IMR-90 (cell line): ENCODE results near the gene KCNMA1. TPM values are rescaled to one million over a fixed set of nuclear protein-coding genes. Genes with fewer than 3 reads are reported as not detected.

Source experiments
- ATAC-seq: fragments of 200-7000 bp; cut with Tn5 transposase; 2 replicates; pipeline ENCODE4 v1.9.1; 2020; ENCODE audit warnings: low read depth, mild to moderate bottlenecking, moderate library complexity
- BruUV-seq: library from RNA; stranded (reverse); fragments of 400-500 nt; replicated peaks from 2 replicates; lab custom pipeline; 2021; lab: Mats Ljungman, UMichigan
- CTCF ChIA-PET: fragments of 300-600 bp; formaldehyde crosslinking; extraction: SDS; loops from one replicate; lab custom pipeline; 2021; ENCODE audit warnings: antibody characterized with exemption; lab: Yijun Ruan, JAX
- POLR2A ChIA-PET: fragments of 300-600 bp; sonication (Branson Sonifier 250); formaldehyde crosslinking; loops from one replicate; lab custom pipeline; 2022; ENCODE audit warnings: antibody characterized with exemption; ENCODE audit not compliant: unreplicated experiment; lab: Charles Lee
- DNase-seq: peaks from one replicate; pipeline ENCODE4 v3.0.0; 2013
- H2AFZ ChIP-seq: replicated peaks from 2 replicates; pipeline ENCODE3; 2013; ENCODE audit warnings: low read length, mild to moderate bottlenecking; ENCODE audit not compliant: poor library complexity
- H2AK5ac ChIP-seq: 2 replicates; pipeline ENCODE4 v1.6.1; 2013; ENCODE audit warnings: low read depth, low read length, inconsistent platforms
- H2AK9ac ChIP-seq: replicated peaks from 2 replicates; pipeline ENCODE3; 2013; ENCODE audit warnings: mild to moderate bottlenecking, low read depth, low read length, moderate library complexity; ENCODE audit not compliant: poor library complexity
- H2BK120ac ChIP-seq: 2 replicates; pipeline ENCODE4 v1.6.1; 2013; ENCODE audit warnings: low read depth, low read length, inconsistent platforms
- H2BK15ac ChIP-seq: 3 replicates; pipeline ENCODE4 v1.6.1; 2013; ENCODE audit warnings: low read depth, low read length, inconsistent platforms
- H2BK20ac ChIP-seq: 2 replicates; pipeline ENCODE4 v1.6.1; 2013; ENCODE audit warnings: low read depth, mild to moderate bottlenecking, inconsistent platforms, low read length, moderate library complexity
- H2BK5ac ChIP-seq: 2 replicates; pipeline ENCODE4 v1.6.1; 2013; ENCODE audit warnings: mild to moderate bottlenecking, low read depth, low read length, inconsistent platforms; ENCODE audit not compliant: poor library complexity, severe bottlenecking
- H3K14ac ChIP-seq: replicated peaks from 2 replicates; pipeline ENCODE4 v1.6.1; 2013; ENCODE audit warnings: low read depth, low read length, inconsistent platforms
- H3K18ac ChIP-seq: 2 replicates; pipeline ENCODE4 v1.6.1; 2013; ENCODE audit warnings: low read depth, low read length, control low read depth
- H3K23ac ChIP-seq: 2 replicates; pipeline ENCODE4 v1.6.1; 2013; ENCODE audit warnings: low read depth, low read length, inconsistent platforms
- H3K27ac ChIP-seq: 2 replicates; pipeline ENCODE4 v1.5.1; 2013; ENCODE audit warnings: mild to moderate bottlenecking, control low read depth, low read length; ENCODE audit not compliant: insufficient read depth
- H3K27me3 ChIP-seq: 2 replicates; pipeline ENCODE4 v1.6.1; 2013; ENCODE audit warnings: low read length; ENCODE audit not compliant: control insufficient read depth, insufficient read depth
- H3K36me3 ChIP-seq: 2 replicates; pipeline ENCODE4 v1.6.1; 2013; ENCODE audit warnings: low read length, mixed read lengths; ENCODE audit not compliant: control insufficient read depth, insufficient read depth
- H3K4ac ChIP-seq: 2 replicates; pipeline ENCODE4 v1.6.1; 2013; ENCODE audit warnings: low read depth, low read length, inconsistent platforms
- H3K4me1 ChIP-seq: 2 replicates; pipeline ENCODE4 v1.6.1; 2013; ENCODE audit warnings: low read length, mixed read lengths; ENCODE audit not compliant: control insufficient read depth, insufficient read depth
- H3K4me2 ChIP-seq: 2 replicates; pipeline ENCODE4 v1.6.1; 2013; ENCODE audit warnings: low read depth, mild to moderate bottlenecking, control low read depth, low read length, moderate library complexity
- H3K4me3 ChIP-seq: 2 replicates; pipeline ENCODE4 v1.5.1; 2013; ENCODE audit warnings: low read depth, mild to moderate bottlenecking, control low read depth, low read length, moderate library complexity; ENCODE audit not compliant: insufficient read depth
- H3K56ac ChIP-seq: 2 replicates; pipeline ENCODE4 v1.6.1; 2013; ENCODE audit warnings: low read length, inconsistent platforms; ENCODE audit not compliant: insufficient read depth; ENCODE audit errors: extremely low read depth
- H3K79me1 ChIP-seq, 2 experiments: 2 replicates each; pipeline ENCODE4 v1.6.1; 2013; ENCODE audit warnings: low read length in 2 of 2, inconsistent platforms in 1 of 2, low read depth in 1 of 2
- H3K9ac ChIP-seq: 2 replicates; pipeline ENCODE4 v1.6.1; 2013; ENCODE audit warnings: low read depth, low read length, control low read depth
- H3K9me1 ChIP-seq: 2 replicates; pipeline ENCODE4 v1.6.1; 2013; ENCODE audit warnings: low read length, inconsistent platforms; ENCODE audit not compliant: insufficient read depth
- H3K9me3 ChIP-seq: 2 replicates; pipeline ENCODE4 v1.6.1; 2013; ENCODE audit warnings: low read length; ENCODE audit not compliant: control insufficient read depth, insufficient read depth
- H4K20me1 ChIP-seq: 2 replicates; pipeline ENCODE4 v1.6.1; 2013; ENCODE audit warnings: low read length, inconsistent platforms; ENCODE audit not compliant: insufficient read depth
- H4K5ac ChIP-seq: 2 replicates; pipeline ENCODE4 v1.6.1; 2013; ENCODE audit warnings: mild to moderate bottlenecking, low read depth, low read length, control low read depth
- H4K8ac ChIP-seq, 2 experiments: 2 replicates each; pipeline ENCODE4 v1.6.1; 2013; ENCODE audit warnings: low read depth in 2 of 2, low read length in 2 of 2, control low read depth in 1 of 2, inconsistent platforms in 1 of 2
- H4K91ac ChIP-seq: 2 replicates; pipeline ENCODE4 v1.6.1; 2013; ENCODE audit warnings: low read depth, low read length, inconsistent platforms; ENCODE audit not compliant: insufficient read depth
- BHLHE40 ChIP-seq: fragments of 150-350 bp; IDR thresholded peaks from 2 replicates; pipeline ENCODE4 v1.6.1; 2016; ENCODE audit warnings: mild to moderate bottlenecking, low read depth, low read length
- CEBPB ChIP-seq: IDR thresholded peaks from 2 replicates; pipeline ENCODE4 v1.6.1; 2012; ENCODE audit warnings: low read depth, low read length, improper control_type of control experiment
- CHD1 ChIP-seq: IDR thresholded peaks from 2 replicates; pipeline ENCODE4 v1.6.1; 2012; ENCODE audit warnings: low read depth, low read length, improper control_type of control experiment
- ELK1 ChIP-seq: fragments of 150-350 bp; IDR thresholded peaks from 2 replicates; pipeline ENCODE4 v1.6.1; 2016; ENCODE audit warnings: low read depth, mild to moderate bottlenecking, low read length, moderate library complexity, borderline replicate concordance
- MAFK ChIP-seq: IDR thresholded peaks from 2 replicates; pipeline ENCODE4 v1.6.1; 2012; ENCODE audit warnings: low read depth, low read length, improper control_type of control experiment
- MAZ ChIP-seq: IDR thresholded peaks from 2 replicates; pipeline ENCODE4 v1.6.1; 2012; ENCODE audit warnings: low read depth, mild to moderate bottlenecking, low read length, improper control_type of control experiment, moderate library complexity, borderline replicate concordance
- NFE2L2 ChIP-seq: fragments of 150-350 bp; IDR thresholded peaks from 2 replicates; pipeline ENCODE4 v1.6.1; 2016; ENCODE audit warnings: low read depth, mild to moderate bottlenecking, low read length
- RAD21 ChIP-seq: IDR thresholded peaks from 2 replicates; pipeline ENCODE4 v1.6.1; 2012; ENCODE audit warnings: low read length, improper control_type of control experiment
- RCOR1 ChIP-seq: IDR thresholded peaks from 2 replicates; pipeline ENCODE4 v1.6.1; 2012; ENCODE audit warnings: mild to moderate bottlenecking, low read length, improper control_type of control experiment; ENCODE audit not compliant: insufficient replicate concordance
- USF2 ChIP-seq: fragments of 150-350 bp; IDR thresholded peaks from 2 replicates; pipeline ENCODE4 v1.6.1; 2017; ENCODE audit warnings: mild to moderate bottlenecking, antibody characterized with exemption, low read length, low read depth
- WGBS, 2 experiments: methylation state at CpG; one replicate each; pipeline versions ENCODE4 v1.1.5 to v1.1.7; 2013; ENCODE audit warnings: missing lambda C conversion rate in 2 of 2; ENCODE audit not compliant: insufficient read length in 1 of 2; ENCODE audit errors: extremely low coverage in 2 of 2; 5-methylcytosine and 5-hydroxymethylcytosine counted together
- dilution Hi-C: fragments of 300-500 bp; cut with HindIII; formaldehyde crosslinking; loops from one replicate; pipeline ENCODE4 v1.14.3; 2018; ENCODE audit warnings: low sequenced_read_pairs; ENCODE audit not compliant: unreplicated experiment
- in situ Hi-C: fragments of 300-500 bp; cut with MboI; formaldehyde crosslinking; loops from 3 replicates; pipeline ENCODE4 v1.14.3; 2019; ENCODE audit warnings: low sequenced_read_pairs, inconsistent platforms, mixed read lengths
- intact Hi-C: fragments of 100-400 bp; cut with micrococcal nuclease; formaldehyde crosslinking; loops from 2 replicates; pipeline ENCODE4 v1.10.0; 2022
- polyA plus RNA-seq, 3 experiments: library from polyadenylated mRNA; depleted of rRNA; stranded (reverse); fragments of >200 nt; gene quantifications; 2 replicates each; pipeline ENCODE4 v1.2.3, GENCODE V29; 2012; ENCODE audit warnings: low replicate concordance in 1 of 3
- total RNA-seq: library from RNA; depleted of rRNA; stranded (reverse); fragments of >200 nt; gene quantifications from 2 replicates; pipeline ENCODE4 v1.2.3, GENCODE V29; 2012
- TF ChIP-seq, protein P1 (sequence below): conservative IDR thresholded peaks from 2 replicates; pipeline ENCODE4 v1.5.1; 2012; ENCODE audit warnings: mild to moderate bottlenecking, low read depth, low read length, improper control_type of control experiment

KCNMA1 gene
- total and polyA plus RNA-seq, 2 of the 4 experiments (the other 2 are of a cell fraction) = 25.6 to 29.6 TPM

GRCh38 chr10:77207828-77208185 lies 429.8 kb downstream of the KCNMA1 start:
- WGBS, 2 experiments = no CpG with 5 or more reads among the region's 5 CpGs
- CTCF ChIA-PET = interaction anchor here (1.0 kb wide), 1 partner anchor 29 kb away, joined by 3 read pairs; no protein-coding TSS in a partner anchor
- dilution Hi-C loops = no loop called here

More at GRCh38 chr10:77207828-77208185, 429.8 kb downstream of the KCNMA1 start:
- DNase-seq (no peak), ATAC-seq (no peak)
- no peak overlapping the region for H2BK20ac ChIP-seq
- H3K9ac ChIP-seq = no peak overlapping the region
- H4K20me1 ChIP-seq = no peaks in the 10 kb centered on the region
- no peak overlapping the region for H2BK120ac ChIP-seq
- no peak overlapping the region for H4K5ac ChIP-seq
- no peak overlapping the region for H3K4ac ChIP-seq
- intact Hi-C loops = no loop called here
- no peak overlapping the region for H4K8ac ChIP-seq
- no peaks in the 10 kb centered on the region for H3K4me1 ChIP-seq
- no peak overlapping the region for H4K91ac ChIP-seq
- POLR2A ChIA-PET = no interaction called here
- H3K56ac ChIP-seq = no peak overlapping the region
- in situ Hi-C loops = no loop called here
- H3K79me1 ChIP-seq = no peaks in the 10 kb centered on the region
- no peak overlapping the region for H2AK9ac ChIP-seq
- H3K18ac ChIP-seq = no peak overlapping the region
- no peaks in the 10 kb centered on the region for H3K36me3 ChIP-seq
- no peak for TF ChIP-seq NFE2L2
- no peak for TF ChIP-seq USF2
- no peak for TF ChIP-seq RCOR1
- no peak for TF ChIP-seq MAFK
- TF ChIP-seq MAZ = no peak
- no peak for TF ChIP-seq RAD21
- no peak for TF ChIP-seq BHLHE40
- TF ChIP-seq, protein P1, sequence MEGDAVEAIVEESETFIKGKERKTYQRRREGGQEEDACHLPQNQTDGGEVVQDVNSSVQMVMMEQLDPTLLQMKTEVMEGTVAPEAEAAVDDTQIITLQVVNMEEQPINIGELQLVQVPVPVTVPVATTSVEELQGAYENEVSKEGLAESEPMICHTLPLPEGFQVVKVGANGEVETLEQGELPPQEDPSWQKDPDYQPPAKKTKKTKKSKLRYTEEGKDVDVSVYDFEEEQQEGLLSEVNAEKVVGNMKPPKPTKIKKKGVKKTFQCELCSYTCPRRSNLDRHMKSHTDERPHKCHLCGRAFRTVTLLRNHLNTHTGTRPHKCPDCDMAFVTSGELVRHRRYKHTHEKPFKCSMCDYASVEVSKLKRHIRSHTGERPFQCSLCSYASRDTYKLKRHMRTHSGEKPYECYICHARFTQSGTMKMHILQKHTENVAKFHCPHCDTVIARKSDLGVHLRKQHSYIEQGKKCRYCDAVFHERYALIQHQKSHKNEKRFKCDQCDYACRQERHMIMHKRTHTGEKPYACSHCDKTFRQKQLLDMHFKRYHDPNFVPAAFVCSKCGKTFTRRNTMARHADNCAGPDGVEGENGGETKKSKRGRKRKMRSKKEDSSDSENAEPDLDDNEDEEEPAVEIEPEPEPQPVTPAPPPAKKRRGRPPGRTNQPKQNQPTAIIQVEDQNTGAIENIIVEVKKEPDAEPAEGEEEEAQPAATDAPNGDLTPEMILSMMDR = no peak
- no peak for TF ChIP-seq CHD1
- TF ChIP-seq CEBPB = no peak
- TF ChIP-seq ELK1 = no peak
- H3K4me3 ChIP-seq = no peak overlapping the region
- H3K4me2 ChIP-seq = no peak overlapping the region
- no peak overlapping the region for H2AK5ac ChIP-seq
- no peak overlapping the region for H2BK15ac ChIP-seq
- no peaks in the 10 kb centered on the region for H3K27me3 ChIP-seq
- H2AFZ ChIP-seq = no peak overlapping the region
- no TSS peak for BruUV-seq
- H3K23ac ChIP-seq = no peak overlapping the region
- no peak overlapping the region for H3K14ac ChIP-seq
- no peaks in the 10 kb centered on the region for H3K9me1 ChIP-seq
- H3K9me3 ChIP-seq = no peaks in the 10 kb centered on the region
- no peak overlapping the region for H2BK5ac ChIP-seq
- no peak overlapping the region for H3K27ac ChIP-seq
